HG03521 (cell line): ENCODE results near the gene ZNF568.

ENCODE experiments used
- ATAC-seq: cut with Tn5 transposase; IDR thresholded peaks from one replicate; pipeline ENCODE4 v1.9.1; 2021; ENCODE audit warnings: mild to moderate bottlenecking, moderate library complexity; ENCODE audit not compliant: unreplicated experiment

The ZNF568 gene

DNA sequence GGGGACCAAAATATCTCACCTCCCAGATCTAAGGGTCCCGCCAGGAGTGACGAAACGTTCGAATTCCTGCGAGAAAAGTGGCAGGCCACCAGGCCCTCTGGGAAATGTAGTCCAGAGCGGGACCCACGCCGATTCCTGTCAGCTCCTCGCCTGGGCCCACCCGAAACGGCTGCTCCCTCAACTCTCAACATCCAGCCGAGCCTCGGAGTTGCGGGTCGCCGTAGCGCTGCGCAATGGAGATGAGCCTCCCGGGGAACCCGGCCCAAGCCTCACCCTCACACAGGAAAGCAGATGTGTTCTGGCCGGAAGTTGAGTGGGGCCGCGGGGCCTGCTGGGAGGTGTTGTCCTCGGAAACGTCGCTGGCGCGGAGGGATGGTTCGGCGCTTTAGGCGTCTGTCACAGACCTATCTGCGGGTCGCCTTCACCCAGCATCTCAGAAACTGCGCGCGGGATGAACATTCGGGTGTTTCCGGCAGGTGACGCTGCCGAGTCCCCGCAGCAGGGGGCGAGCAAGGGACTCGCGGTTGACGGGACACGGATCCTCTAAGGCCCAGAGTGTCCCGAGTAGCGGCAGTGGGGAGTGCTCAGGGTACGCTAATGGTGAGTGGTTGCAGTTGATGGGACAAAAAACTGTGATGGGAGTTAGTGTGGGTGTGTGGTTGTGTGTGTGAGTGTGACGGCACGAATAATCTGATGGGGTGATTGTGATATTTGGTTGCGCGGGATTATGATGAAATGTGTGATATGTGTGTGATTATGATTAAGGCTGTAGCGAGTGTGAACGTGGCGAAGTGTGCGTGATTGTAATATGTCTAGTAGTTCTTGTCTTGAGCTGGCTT lies at the start of gene ZNF568, which contains the start of gene ZNF829:
TSS of gene ZNF568 (plus strand) at position 341 of the 839 bp plus-strand sequence. CDS start 6,439 bp downstream, outside the sequence.
TSS of gene ZNF829 (minus strand) at position 300 of the 839 bp plus-strand sequence. CDS start 1,124 bp downstream, outside the sequence.
- peak; percentile 78 for ATAC-seq

GRCh38 chr19:36876993-36877938 lies 38.9 kb upstream of the ZNF568 start:
- ATAC-seq, result no peak

- no peak for ATAC-seq
Measured at GRCh38 chr19:36891768-36892357, 24.3 kb upstream of the ZNF568 start.

- ATAC-seq, result no peak
Measured at GRCh38 chr19:36894849-36895383, 21.2 kb upstream of the ZNF568 start.

DNA sequence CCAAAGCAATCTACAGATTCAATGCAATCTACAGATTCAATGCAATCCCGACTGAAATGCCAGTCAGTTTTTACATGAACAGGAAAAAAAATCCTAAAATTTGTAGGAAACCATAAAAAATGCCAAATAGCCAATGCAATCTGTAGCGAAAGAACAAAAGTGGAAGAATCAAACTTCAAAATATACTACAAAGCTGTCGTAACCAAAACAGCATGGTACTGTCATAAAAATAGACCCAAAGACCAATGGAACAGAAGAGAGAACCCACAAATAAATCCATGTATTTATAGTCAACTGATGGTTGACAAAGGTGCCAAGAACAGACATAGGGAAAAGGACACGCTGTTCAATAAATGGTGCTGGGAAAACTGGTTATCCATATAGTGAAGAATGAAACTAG lies 17.7 kb upstream of the ZNF568 start:
- no peak for ATAC-seq

GRCh38 chr19:36916991-36917390 lies 859 bp downstream of the ZNF568 start:
- no peak for ATAC-seq

DNA sequence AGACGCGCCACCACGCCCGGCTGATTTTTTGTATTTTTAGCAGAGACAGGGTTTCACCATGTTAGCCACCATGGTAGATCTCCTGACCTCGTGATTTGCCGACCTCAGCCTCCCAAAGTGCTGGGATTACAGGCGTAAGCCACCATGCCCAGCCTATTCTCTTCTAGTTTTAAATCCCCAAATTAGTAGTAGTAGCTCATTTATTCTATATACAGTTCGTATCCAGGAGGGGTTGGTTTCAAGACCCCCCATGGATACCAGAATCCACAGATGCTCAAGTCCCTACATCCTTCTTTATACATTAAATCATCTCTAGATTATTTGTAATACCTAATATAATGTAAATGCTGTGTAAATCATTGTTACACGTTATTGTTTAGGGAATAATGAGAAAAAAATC lies 2.0 kb downstream of the ZNF568 start:
- ATAC-seq, result no peak

DNA sequence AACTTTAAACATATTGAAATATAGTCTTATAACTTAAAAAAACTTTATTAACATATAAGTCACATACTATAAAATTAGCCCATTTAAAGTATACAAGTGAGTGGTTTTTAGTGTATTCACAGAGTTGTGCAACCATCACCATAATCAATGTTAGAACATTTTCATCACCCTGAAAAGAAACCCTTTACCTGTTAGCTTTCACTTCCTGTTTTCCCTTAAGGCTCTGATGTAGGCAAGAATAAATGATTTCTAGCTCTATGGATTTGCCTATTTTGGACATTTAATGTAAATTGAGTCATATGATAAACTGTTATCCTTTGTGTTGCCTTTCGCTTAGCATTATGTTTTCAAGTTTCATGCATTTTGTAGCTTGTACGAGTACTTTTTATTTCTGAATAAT lies 15.6 kb downstream of the ZNF568 start:
- ATAC-seq, result no peak

DNA sequence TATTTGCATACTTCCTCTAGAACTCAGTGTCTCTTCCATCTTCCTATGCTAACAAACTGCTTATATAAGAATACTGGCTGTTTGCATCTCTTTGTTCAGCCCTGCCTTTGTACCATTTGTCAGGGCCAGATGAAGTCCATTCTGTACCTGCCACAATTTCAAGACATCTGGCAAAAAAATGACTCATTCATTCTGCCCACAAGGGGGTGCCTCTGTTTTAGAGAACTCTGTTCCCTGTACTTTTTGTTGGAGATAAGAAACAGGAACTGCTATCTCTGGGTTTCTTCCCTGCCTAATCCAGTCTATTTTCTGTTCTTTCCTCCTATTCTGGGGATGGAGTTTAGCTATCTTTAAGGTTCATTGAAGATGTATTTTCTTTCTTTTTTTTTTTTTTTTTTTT lies 23.0 kb downstream of the ZNF568 start:
- ATAC-seq, result no peak

DNA sequence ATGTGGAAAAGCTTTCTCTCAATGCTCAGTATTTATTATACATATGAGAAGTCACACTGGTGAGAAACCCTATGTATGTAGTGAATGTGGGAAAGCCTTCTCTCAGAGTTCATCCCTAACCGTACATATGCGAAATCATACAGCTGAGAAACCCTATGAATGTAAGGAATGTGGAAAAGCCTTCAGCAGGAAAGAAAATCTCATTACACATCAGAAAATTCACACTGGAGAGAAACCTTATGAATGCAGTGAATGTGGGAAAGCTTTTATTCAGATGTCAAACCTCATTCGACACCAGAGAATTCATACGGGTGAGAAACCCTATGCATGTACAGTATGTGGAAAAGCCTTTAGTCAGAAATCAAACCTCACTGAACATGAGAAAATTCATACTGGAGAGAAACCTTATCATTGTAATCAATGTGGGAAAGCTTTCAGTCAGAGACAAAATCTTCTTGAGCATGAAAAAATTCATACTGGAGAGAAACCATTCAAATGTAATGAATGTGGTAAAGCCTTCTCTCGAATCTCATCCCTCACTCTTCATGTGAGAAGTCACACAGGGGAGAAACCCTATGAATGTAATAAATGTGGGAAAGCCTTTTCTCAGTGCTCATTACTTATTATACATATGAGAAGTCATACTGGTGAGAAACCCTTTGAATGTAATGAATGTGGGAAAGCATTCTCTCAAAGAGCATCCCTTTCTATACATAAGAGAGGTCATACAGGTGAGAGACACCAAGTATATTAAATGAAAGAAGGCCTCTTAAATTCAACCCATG lies 34.4 kb downstream of the ZNF568 start:
- ATAC-seq, result no peak

DNA sequence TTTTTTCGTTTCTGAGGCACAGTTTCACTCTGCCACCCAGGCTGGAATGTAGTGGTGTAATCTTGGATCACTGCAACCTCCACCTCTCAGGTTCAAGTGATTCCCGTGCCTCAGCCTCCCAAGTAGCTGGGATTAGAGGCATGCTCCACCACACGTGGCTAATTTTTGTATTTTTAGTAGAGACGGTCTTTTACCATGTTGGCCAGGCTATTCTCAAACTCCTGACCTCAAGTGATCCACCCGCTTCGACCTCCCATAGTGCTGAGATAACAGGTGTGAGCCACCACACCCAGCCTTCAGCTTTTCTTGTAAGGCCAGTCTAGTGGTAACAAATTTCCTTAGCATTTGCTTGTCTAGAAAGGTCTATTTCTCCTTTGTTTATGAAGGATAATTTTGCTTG lies 46.2 kb downstream of the ZNF568 start:
- ATAC-seq, result no peak

GRCh38 chr19:36963280-36963679 lies 47.1 kb downstream of the ZNF568 start:
- ATAC-seq, result no peak

DNA sequence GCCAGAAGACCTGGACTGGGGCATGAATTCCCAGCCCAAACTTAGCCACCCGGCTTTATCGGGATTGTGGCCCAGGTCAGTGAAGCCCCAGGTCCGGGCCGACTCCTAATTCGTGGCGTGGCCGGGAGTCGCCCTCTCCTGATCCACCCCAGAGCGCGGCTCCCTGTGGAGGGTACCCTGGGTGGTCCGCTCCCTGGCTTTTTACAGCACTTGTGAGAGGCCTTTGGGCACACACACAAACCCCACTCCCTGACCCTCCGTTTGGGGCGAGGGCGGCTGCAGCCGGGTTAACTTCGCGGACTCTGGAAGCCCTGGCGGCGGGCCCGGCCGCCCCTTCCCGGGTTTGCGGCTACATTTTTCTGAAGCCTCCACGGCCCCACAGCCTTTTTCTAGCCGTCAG lies 56.4 kb downstream of the ZNF568 start:
- ATAC-seq, result no peak

- peak; percentile 74 for ATAC-seq
Measured at GRCh38 chr19:36973021-36973843, 57.1 kb downstream of the ZNF568 start.

GRCh38 chr19:36973844-36974195 lies 57.7 kb downstream of the ZNF568 start:
- ATAC-seq, result no peak

DNA sequence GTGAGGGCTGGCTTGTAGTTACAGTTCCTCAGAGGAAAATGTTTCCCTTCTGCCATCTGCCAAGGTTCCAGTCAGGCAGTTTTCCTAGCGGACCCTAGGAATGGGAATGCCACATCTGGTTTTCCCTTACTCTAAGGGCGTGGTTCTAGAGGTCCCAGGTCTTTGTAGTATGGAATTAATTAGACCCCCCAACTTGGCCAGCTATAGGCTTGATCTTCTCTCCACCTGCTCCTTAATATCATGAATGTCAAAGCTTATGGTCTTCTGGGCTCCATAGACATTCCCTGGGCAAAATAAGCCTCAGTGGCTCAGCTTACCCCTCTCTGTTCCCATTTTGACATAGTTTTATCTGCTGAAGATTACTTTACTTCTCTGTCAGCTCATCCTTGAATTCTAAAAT lies 70.0 kb downstream of the ZNF568 start:
- no peak for ATAC-seq

DNA sequence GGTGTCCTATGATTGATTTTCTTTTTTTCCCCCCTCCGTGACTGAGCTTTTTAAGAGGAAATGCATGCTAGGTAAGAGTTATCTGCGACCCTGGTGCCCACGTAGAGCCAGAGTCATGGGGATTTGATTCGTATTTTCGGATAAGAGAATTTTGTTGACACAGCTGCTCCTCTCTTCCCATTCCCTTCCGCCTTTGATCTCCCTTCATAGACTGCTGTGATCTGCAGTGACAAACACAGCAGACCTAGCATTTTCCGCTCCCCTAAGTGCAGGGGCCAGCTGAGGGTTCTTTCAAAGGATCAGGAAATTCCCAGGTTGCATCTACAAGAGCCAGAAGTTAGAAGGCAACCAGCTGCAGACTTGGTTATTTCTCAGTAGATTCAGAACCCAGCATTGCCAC lies 70.5 kb downstream of the ZNF568 start:
- ATAC-seq, result no peak

- ATAC-seq, result no peak
Measured at GRCh38 chr19:36987091-36987490, 71.0 kb downstream of the ZNF568 start.

DNA sequence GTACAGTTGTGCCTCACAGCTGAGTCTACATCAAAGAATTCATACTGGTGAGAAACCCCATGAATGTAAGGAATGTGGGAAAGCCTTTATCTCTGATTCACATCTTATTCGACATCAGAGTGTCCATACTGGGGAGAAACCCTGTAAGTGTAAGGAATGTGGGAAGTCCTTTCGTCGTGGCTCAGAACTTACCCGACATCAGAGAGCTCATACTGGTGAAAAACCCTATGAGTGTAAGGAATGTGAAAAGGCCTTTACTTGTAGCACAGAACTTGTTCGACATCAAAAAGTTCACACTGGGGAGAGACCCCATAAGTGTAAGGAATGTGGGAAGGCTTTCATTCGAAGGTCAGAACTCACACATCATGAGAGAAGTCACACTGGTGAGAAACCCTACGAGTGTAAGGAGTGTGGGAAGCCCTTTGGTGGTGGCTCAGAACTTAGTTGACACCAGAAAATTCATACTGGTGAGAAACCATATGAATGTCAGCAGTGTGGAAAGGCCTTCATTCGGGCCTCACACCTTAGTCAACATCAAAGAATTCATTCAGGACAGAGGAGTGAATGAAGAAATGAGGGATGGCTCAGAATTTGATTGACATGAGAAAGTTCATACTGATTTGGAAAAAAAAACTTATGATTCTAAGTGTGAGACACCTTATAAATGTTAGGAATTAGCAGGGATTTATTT lies 81.2 kb downstream of the ZNF568 start:
- no peak for ATAC-seq
